Thoracic aorta (tissue), 2 donors: ENCODE data around the gene UBE4A. TPM values are rescaled to one million over a fixed set of nuclear protein-coding genes. Genes with fewer than 3 reads are reported as not detected.

Source experiments
- ATAC-seq: fragments of 150-250 bp; one replicate; pipeline ENCODE4 v1.8.0; 2017; ENCODE audit warnings: low read depth; ENCODE audit not compliant: insufficient number of reproducible peaks, low FRiP score
- DNase-seq: peaks from one replicate; pipeline ENCODE4 v3.0.0-alpha.2; 2020; ENCODE audit warnings: low spot score
- H3K27ac ChIP-seq, 2 donors: fragments of 200-600 bp; sonication (generic); 1 replicate in 1 of 2; 2 replicates in 1 of 2; pipeline ENCODE4 v1.5.1; 2016; ENCODE audit warnings: mild to moderate bottlenecking in 2 of 2, moderate library complexity in 2 of 2
- H3K27me3 ChIP-seq: fragments of 200-600 bp; sonication (generic); replicated peaks from 2 replicates; pipeline ENCODE4 v1.6.0; 2016; ENCODE audit warnings: mild to moderate bottlenecking; ENCODE audit not compliant: insufficient read depth
- H3K36me3 ChIP-seq: fragments of 200-600 bp; sonication (generic); one replicate; pipeline ENCODE4 v1.5.1; 2016
- H3K4me1 ChIP-seq, 2 donors: fragments of 200-600 bp; sonication (generic); 1 replicate in 1 of 2; 2 replicates in 1 of 2; pipeline versions ENCODE4 v1.5.1 to v1.6.0; 2016; ENCODE audit warnings: low read depth in 2 of 2, mild to moderate bottlenecking in 1 of 2; ENCODE audit not compliant: control insufficient read depth in 1 of 2
- H3K4me3 ChIP-seq: fragments of 200-600 bp; sonication (generic); 2 replicates; pipeline ENCODE4 v1.5.1; 2016; ENCODE audit warnings: mild to moderate bottlenecking
- H3K9me3 ChIP-seq: fragments of 200-600 bp; sonication (generic); 2 replicates; pipeline ENCODE4 v1.5.1; 2016
- CTCF ChIP-seq: fragments of 200-600 bp; sonication (generic); IDR thresholded peaks from one replicate; pipeline ENCODE4 v1.5.1; 2019; ENCODE audit warnings: antibody characterized with exemption
- total RNA-seq, 2 donors: library from RNA; depleted of rRNA; stranded (reverse); fragments of >200 nt; gene quantifications; one replicate each; pipeline versions ENCODE4 v1.1.0 to v1.2.3, GENCODE V29; 2016

UBE4A gene
- total RNA-seq, 2 donors from 2014 or later = 37.1 to 49.0 TPM

DNA sequence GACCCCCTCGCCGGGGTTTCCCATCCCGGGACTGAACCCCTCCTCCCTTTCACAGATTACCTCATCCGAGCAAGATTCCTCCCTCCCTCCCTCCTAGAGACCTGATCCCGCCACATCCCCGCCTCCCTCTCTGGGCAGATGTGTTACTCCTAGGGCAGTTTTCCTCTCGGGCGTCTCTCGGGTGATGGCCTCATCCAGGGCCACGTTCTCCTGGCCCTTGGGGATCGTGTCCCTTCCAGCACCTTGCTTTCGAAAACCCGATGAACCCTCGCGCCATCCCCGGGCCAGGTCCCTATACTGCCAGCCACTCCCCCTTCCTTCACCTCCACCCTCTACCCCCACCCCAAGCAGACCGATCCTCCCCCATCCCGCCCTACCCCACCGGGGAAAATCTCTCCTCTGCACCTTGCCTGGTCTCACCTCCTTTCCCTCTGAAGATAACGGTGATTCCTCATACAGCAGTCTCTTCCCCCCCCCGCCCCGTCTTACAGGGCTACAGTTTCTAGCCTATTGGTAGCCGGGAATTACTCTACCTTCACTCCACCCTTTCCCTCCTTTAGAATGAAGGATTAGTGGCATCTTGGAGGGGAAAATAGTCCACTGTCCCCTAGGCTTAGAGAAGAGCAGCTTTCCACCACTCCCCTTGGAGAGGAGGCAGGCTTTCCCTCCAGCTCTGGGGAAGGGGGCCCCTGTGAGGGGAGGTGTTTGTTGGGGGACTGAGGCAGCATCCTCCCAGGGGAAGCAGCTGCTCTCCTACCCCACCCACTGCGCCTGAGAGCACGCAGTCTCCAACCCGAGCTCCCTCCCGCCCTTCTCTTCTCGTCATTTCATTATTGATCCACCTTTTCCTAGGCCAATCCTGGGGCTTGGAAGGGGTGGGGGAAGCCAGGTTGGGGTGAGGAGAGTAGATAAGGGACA lies 78.1 kb downstream of the UBE4A start:
- ATAC-seq = no peak
- peaks cover 35 to 49% of the 10 kb centered on the region in 2 donors for H3K4me1 ChIP-seq
- H3K36me3 ChIP-seq = no peaks in the 10 kb centered on the region
- H3K9me3 ChIP-seq = no peaks in the 10 kb centered on the region
- no peak for TF ChIP-seq CTCF
- peak overlapping the region; percentile 89 to 97 for H3K27ac ChIP-seq
- no peaks in the 10 kb centered on the region for H3K27me3 ChIP-seq
- no peak for DNase-seq
- H3K4me3 ChIP-seq = peak overlapping the region; percentile 99

GRCh38 chr11:118438314-118438931 lies 79.0 kb downstream of the UBE4A start:
- Histone ChIP-seq H3K27ac (peak overlapping the region; percentile 89 to 97), H3K4me3 (peak overlapping the region; percentile 99), H3K36me3 (no peaks in the 10 kb centered on the region), H3K4me1 (peaks cover 35 to 59% of the 10 kb centered on the region in 2 donors), H3K9me3 (no peaks in the 10 kb centered on the region), H3K27me3 (no peaks in the 10 kb centered on the region)
- ATAC-seq (no peak), DNase-seq (no peak)
- no peak for TF ChIP-seq CTCF

GRCh38 chr11:118439646-118440045 lies 80.2 kb downstream of the UBE4A start:
- H3K4me1 ChIP-seq = peaks cover 31 to 61% of the 10 kb centered on the region in 2 donors

GRCh38 chr11:118441770-118442275 lies 82.4 kb downstream of the UBE4A start:
- no peak overlapping the region for H3K27ac ChIP-seq
- H3K4me1 ChIP-seq = peaks cover 31 to 58% of the 10 kb centered on the region in 2 donors
- peak overlapping the region; percentile 5 for H3K4me3 ChIP-seq
- TF ChIP-seq CTCF = no peak
- no peak for ATAC-seq
- H3K36me3 ChIP-seq = no peaks in the 10 kb centered on the region
- H3K27me3 ChIP-seq = no peaks in the 10 kb centered on the region
- H3K9me3 ChIP-seq = no peaks in the 10 kb centered on the region
- no peak for DNase-seq

More at GRCh38 chr11:118439646-118440045, 80.2 kb downstream of the UBE4A start:
- ATAC-seq (no peak), DNase-seq (no peak)
- TF ChIP-seq CTCF = no peak
- H3K27me3 ChIP-seq = no peaks in the 10 kb centered on the region
- H3K27ac ChIP-seq = no peak overlapping the region
- no peaks in the 10 kb centered on the region for H3K9me3 ChIP-seq
- H3K4me3 ChIP-seq = no peak overlapping the region
- H3K36me3 ChIP-seq = no peaks in the 10 kb centered on the region

- TF ChIP-seq CTCF = no peak
- H3K36me3 ChIP-seq = no peaks in the 10 kb centered on the region
These were observed 82.9 kb downstream of the UBE4A start for GRCh38 chr11:118442301-118442700.

More at GRCh38 chr11:118442301-118442700, 82.9 kb downstream of the UBE4A start:
- no peaks in the 10 kb centered on the region for H3K9me3 ChIP-seq
- ATAC-seq = no peak
- no peak overlapping the region for H3K27ac ChIP-seq
- no peak overlapping the region for H3K4me3 ChIP-seq
- H3K4me1 ChIP-seq = peaks cover 31 to 58% of the 10 kb centered on the region in 2 donors
- no peaks in the 10 kb centered on the region for H3K27me3 ChIP-seq
- DNase-seq = no peak
